Measurements from ENCODE around the gene HRH2.

DNA sequence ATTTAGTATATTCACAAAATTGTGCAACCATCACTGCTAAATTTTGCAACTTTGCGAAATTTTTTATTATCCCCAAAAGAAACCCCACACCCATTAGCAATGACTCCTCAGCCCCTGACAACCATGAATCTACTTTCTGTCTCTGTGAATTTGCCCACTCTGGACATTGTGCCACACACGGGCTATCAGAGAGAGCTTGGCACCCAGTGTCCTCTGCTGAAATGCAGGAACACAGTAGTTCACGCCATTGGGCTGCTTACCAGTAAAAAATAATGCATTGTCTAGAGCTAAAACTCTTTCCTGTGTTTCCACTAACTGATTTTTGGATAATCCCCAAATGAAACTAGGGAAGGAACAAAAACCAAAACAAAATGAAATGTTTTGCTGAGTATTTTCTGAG is 60.0 kb downstream of the HRH2 start:
- TF ChIP-seq SP1 (IDR thresholded peaks at IDR 0.05) (no peak), ARNT (IDR thresholded peaks at IDR 0.05) (no peak), CTBP1 (IDR thresholded peaks at IDR 0.05; ENCODE audit: borderline replicate concordance) (no peak), L3MBTL2 (conservative IDR thresholded peaks at IDR 0.05) (no peak), SUZ12 (IDR thresholded peaks at IDR 0.05) (no peak), FOXM1 (IDR thresholded peaks at IDR 0.05; ENCODE audit: borderline replicate concordance) (no peak), NFRKB (IDR thresholded peaks at IDR 0.05) (no peak), FOXK2 (IDR thresholded peaks at IDR 0.05) (no peak), BHLHE40 (IDR thresholded peaks at IDR 0.05; ENCODE audit: borderline replicate concordance) (no peak), LEF1 (IDR thresholded peaks at IDR 0.05; ENCODE audit: borderline replicate concordance) (no peak), ELF4 (IDR thresholded peaks at IDR 0.05) (no peak), FOXA1 (IDR thresholded peaks at IDR 0.05) (no peak)
- TF ChIP-seq, protein P1, sequence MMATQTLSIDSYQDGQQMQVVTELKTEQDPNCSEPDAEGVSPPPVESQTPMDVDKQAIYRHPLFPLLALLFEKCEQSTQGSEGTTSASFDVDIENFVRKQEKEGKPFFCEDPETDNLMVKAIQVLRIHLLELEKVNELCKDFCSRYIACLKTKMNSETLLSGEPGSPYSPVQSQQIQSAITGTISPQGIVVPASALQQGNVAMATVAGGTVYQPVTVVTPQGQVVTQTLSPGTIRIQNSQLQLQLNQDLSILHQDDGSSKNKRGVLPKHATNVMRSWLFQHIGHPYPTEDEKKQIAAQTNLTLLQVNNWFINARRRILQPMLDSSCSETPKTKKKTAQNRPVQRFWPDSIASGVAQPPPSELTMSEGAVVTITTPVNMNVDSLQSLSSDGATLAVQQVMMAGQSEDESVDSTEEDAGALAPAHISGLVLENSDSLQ (IDR thresholded peaks at IDR 0.05) = no peak

All from HEK293T (cell line).